Neural progenitor cell (in vitro differentiated cells): ENCODE measurements around the gene SHROOM1. TPM values are rescaled to one million over a fixed set of nuclear protein-coding genes. Genes with fewer than 3 reads are reported as not detected.

Experiments
- DNase-seq: peaks from one replicate; pipeline ENCODE4 v3.0.0-alpha.2; 2016; ENCODE audit warnings: low spot score
- H2AFZ ChIP-seq: fragments of 200-600 bp; sonication (generic); replicated peaks from 2 replicates; pipeline ENCODE4 v1.6.1; 2016; ENCODE audit warnings: antibody characterized with exemption
- H3F3A ChIP-seq: fragments of 200-600 bp; sonication (generic); 2 replicates; pipeline ENCODE4 v1.6.1; 2016; ENCODE audit warnings: antibody characterized with exemption, low read depth
- H3K27ac ChIP-seq: fragments of 200-600 bp; sonication (generic); 2 replicates; pipeline ENCODE4 v1.5.1; 2016; ENCODE audit warnings: mild to moderate bottlenecking
- H3K27me3 ChIP-seq: fragments of 200-600 bp; sonication (generic); 2 replicates; pipeline ENCODE4 v1.6.1; 2016; ENCODE audit warnings: mild to moderate bottlenecking, moderate library complexity
- H3K36me3 ChIP-seq: fragments of 200-600 bp; sonication (generic); 2 replicates; pipeline ENCODE4 v1.5.1; 2016
- H3K4me1 ChIP-seq: fragments of 200-600 bp; sonication (generic); 2 replicates; pipeline ENCODE4 v1.6.1; 2016; ENCODE audit warnings: mixed run types
- H3K4me2 ChIP-seq: fragments of 200-600 bp; sonication (generic); 2 replicates; pipeline ENCODE4 v1.6.1; 2016
- H3K4me3 ChIP-seq: fragments of 200-600 bp; sonication (generic); 2 replicates; pipeline ENCODE4 v1.5.1; 2016
- H3K79me2 ChIP-seq: fragments of 200-600 bp; sonication (generic); 2 replicates; pipeline ENCODE4 v1.6.1; 2016; ENCODE audit warnings: low read depth
- H3K9ac ChIP-seq: fragments of 200-600 bp; sonication (generic); 2 replicates; pipeline ENCODE4 v1.6.1; 2016
- H3K9me3 ChIP-seq: fragments of 200-600 bp; sonication (generic); 2 replicates; pipeline ENCODE4 v1.5.1; 2016; ENCODE audit warnings: low read depth
- H4K20me1 ChIP-seq: fragments of 200-600 bp; sonication (generic); 2 replicates; pipeline ENCODE4 v1.6.1; 2016; ENCODE audit warnings: low read depth
- H3K27ac Mint-ChIP-seq: 3 replicates; pipeline ENCODE4 v1.8.0; 2021; ENCODE audit warnings: mixed read lengths
- H3K27me3 Mint-ChIP-seq: 2 replicates; pipeline ENCODE4 v1.8.0; 2022; ENCODE audit warnings: low read depth, mild to moderate bottlenecking, inconsistent platforms, moderate library complexity, mixed read lengths; ENCODE audit not compliant: insufficient read depth
- H3K36me3 Mint-ChIP-seq: 3 replicates; pipeline ENCODE4 v1.8.0; 2021; ENCODE audit warnings: mixed read lengths
- H3K4me1 Mint-ChIP-seq: 3 replicates; pipeline ENCODE4 v1.8.0; 2021; ENCODE audit warnings: mixed read lengths
- H3K4me3 Mint-ChIP-seq: 3 replicates; pipeline ENCODE4 v1.8.0; 2021; ENCODE audit warnings: mild to moderate bottlenecking, moderate library complexity, mixed read lengths
- H3K9me3 Mint-ChIP-seq: 3 replicates; pipeline ENCODE4 v1.8.0; 2020; ENCODE audit warnings: mixed read lengths
- CTCF ChIP-seq: fragments of 200-600 bp; sonication (generic); IDR thresholded peaks from 2 replicates; pipeline ENCODE4 v1.5.1; 2017; ENCODE audit warnings: antibody characterized with exemption, mild to moderate bottlenecking
- EZH2 ChIP-seq: fragments of 200-600 bp; sonication (generic); IDR thresholded peaks from 2 replicates; pipeline ENCODE4 v1.6.1; 2017; ENCODE audit warnings: antibody characterized with exemption, mild to moderate bottlenecking, moderate library complexity
- EZH2phosphoT487 ChIP-seq: fragments of 200-600 bp; sonication (generic); IDR thresholded peaks from 2 replicates; pipeline ENCODE4 v1.6.1; 2017; ENCODE audit warnings: antibody characterized with exemption
- total RNA-seq: library from RNA; depleted of rRNA; stranded (reverse); fragments of >200 nt; gene quantifications from 2 replicates; pipeline ENCODE4 v1.2.3, GENCODE V29; 2015; ENCODE audit warnings: low replicate concordance

Gene SHROOM1
- total RNA-seq, 1 donor from 2014 or later: 0.36 TPM

GRCh38 chr5:132797651-132798050 is 32.8 kb downstream of the SHROOM1 start:
- Mint-ChIP-seq H3K9me3 (no peaks in the 10 kb centered on the region), H3K36me3 (no peaks in the 10 kb centered on the region), H3K27me3 (peaks cover 4% of the 10 kb centered on the region), H3K4me1 (no peaks in the 10 kb centered on the region), H3K27ac (no peak overlapping the region), H3K4me3 (no peak overlapping the region)
- DNase-seq: no peak
- H3K4me2 ChIP-seq: no peak overlapping the region
- H2AFZ ChIP-seq: no peak overlapping the region
- no peak overlapping the region for H3K4me3 ChIP-seq
- no peaks in the 10 kb centered on the region for H4K20me1 ChIP-seq
- H3K9me3 ChIP-seq: no peaks in the 10 kb centered on the region
- H3K4me1 ChIP-seq: peaks cover 9% of the 10 kb centered on the region
- H3K27me3 ChIP-seq: no peaks in the 10 kb centered on the region
- no peaks in the 10 kb centered on the region for H3K36me3 ChIP-seq
- TF ChIP-seq EZH2 (no peak), EZH2phosphoT487 (no peak), CTCF (no peak)
- no peaks in the 10 kb centered on the region for H3K79me2 ChIP-seq
- H3F3A ChIP-seq: no peaks in the 10 kb centered on the region
- H3K9ac ChIP-seq: no peak overlapping the region
- H3K27ac ChIP-seq: no peak overlapping the region

DNA sequence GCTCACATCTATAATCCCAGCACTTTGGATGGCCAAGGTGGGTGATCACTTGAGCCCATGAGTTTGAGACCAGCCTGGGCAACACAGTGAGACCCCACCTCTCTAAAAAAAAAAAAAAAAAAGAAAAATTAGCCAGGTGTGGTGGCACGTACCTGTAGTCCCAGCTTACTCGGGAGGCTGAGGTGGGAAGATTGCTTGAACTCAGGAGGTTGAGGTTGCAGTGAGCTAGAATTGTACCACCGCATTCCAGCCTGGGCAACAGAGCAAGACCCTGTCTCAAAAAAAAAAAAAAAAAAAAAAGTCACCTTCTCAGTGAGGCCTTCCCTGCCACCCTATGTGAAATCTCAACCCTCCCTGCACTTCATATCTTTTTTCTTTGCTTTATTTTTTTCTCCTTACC is 39.4 kb downstream of the SHROOM1 start:
- Histone ChIP-seq H3K27ac (no peak overlapping the region), H3K4me3 (no peak overlapping the region), H3K9me3 (no peaks in the 10 kb centered on the region), H3K79me2 (no peaks in the 10 kb centered on the region), H3K27me3 (no peaks in the 10 kb centered on the region), H3K4me2 (no peak overlapping the region), H3F3A (no peaks in the 10 kb centered on the region), H2AFZ (no peak overlapping the region), H3K9ac (no peak overlapping the region), H3K4me1 (no peaks in the 10 kb centered on the region), H3K36me3 (no peaks in the 10 kb centered on the region), H4K20me1 (no peaks in the 10 kb centered on the region)
- Mint-ChIP-seq H3K36me3 (no peaks in the 10 kb centered on the region), H3K27ac (no peak overlapping the region), H3K9me3 (no peaks in the 10 kb centered on the region), H3K27me3 (peaks cover 3% of the 10 kb centered on the region), H3K4me3 (no peak overlapping the region), H3K4me1 (peaks cover 3% of the 10 kb centered on the region)
- no peak for DNase-seq
- no peak for TF ChIP-seq EZH2
- no peak for TF ChIP-seq CTCF
- no peak for TF ChIP-seq EZH2phosphoT487

- no peak overlapping the region for H3K27ac ChIP-seq
- no peak overlapping the region for H3K4me3 Mint-ChIP-seq
Observed at GRCh38 chr5:132790201-132790865, 40.1 kb downstream of the SHROOM1 start.

More at GRCh38 chr5:132790201-132790865, 40.1 kb downstream of the SHROOM1 start:
- no peaks in the 10 kb centered on the region for H3K9me3 Mint-ChIP-seq
- no peak overlapping the region for H2AFZ ChIP-seq
- H3K27me3 ChIP-seq: no peaks in the 10 kb centered on the region
- H3K4me1 Mint-ChIP-seq: peaks cover 3% of the 10 kb centered on the region
- H3K27ac Mint-ChIP-seq: no peak overlapping the region
- no peaks in the 10 kb centered on the region for H3F3A ChIP-seq
- H3K4me1 ChIP-seq: no peaks in the 10 kb centered on the region
- H3K36me3 ChIP-seq: no peaks in the 10 kb centered on the region
- H3K4me2 ChIP-seq: no peak overlapping the region
- DNase-seq: no peak
- H3K36me3 Mint-ChIP-seq: no peaks in the 10 kb centered on the region
- H3K27me3 Mint-ChIP-seq: peaks cover 2% of the 10 kb centered on the region
- no peak for TF ChIP-seq EZH2
- no peak for TF ChIP-seq EZH2phosphoT487
- no peak for TF ChIP-seq CTCF
- H4K20me1 ChIP-seq: no peaks in the 10 kb centered on the region
- H3K9me3 ChIP-seq: no peaks in the 10 kb centered on the region
- H3K79me2 ChIP-seq: no peaks in the 10 kb centered on the region
- H3K9ac ChIP-seq: no peak overlapping the region
- no peak overlapping the region for H3K4me3 ChIP-seq
